SJSA1 (cell line): ENCODE measurements around the gene C11orf65. TPM values are rescaled to one million over a fixed set of nuclear protein-coding genes. Genes with fewer than 3 reads are reported as not detected.
"Not testable (repeated sequence)": the region's sequence is repeated elsewhere in the genome, so short reads cannot be mapped to it uniquely, and the experiment has no call there.

Source experiments
- DNase-seq, 2 experiments: peaks; one replicate each; pipeline ENCODE4 v3.0.0-alpha.2; 2015 to 2020; ENCODE audit warnings: low spot score in 2 of 2, low read depth in 1 of 2
- H3K27ac ChIP-seq: fragments of 250-450 bp; sonication (Bioruptor Pico); 2 replicates; pipeline ENCODE4 v1.5.1; 2020; ENCODE audit warnings: mild to moderate bottlenecking, moderate library complexity
- H3K27me3 ChIP-seq: fragments of 250-450 bp; sonication (Bioruptor Pico); replicated peaks from 2 replicates; pipeline ENCODE4 v1.5.1; 2020; ENCODE audit warnings: mild to moderate bottlenecking, moderate library complexity
- H3K36me3 ChIP-seq: fragments of 250-450 bp; sonication (Bioruptor Pico); 2 replicates; pipeline ENCODE4 v1.5.1; 2020; ENCODE audit warnings: mild to moderate bottlenecking
- H3K4me1 ChIP-seq: fragments of 250-450 bp; sonication (Bioruptor Pico); replicated peaks from 2 replicates; pipeline ENCODE4 v1.6.1; 2021; ENCODE audit warnings: mild to moderate bottlenecking
- H3K4me3 ChIP-seq: fragments of 250-450 bp; sonication (Bioruptor Pico); 2 replicates; pipeline ENCODE4 v1.5.1; 2020; ENCODE audit warnings: mild to moderate bottlenecking
- H3K9me3 ChIP-seq: fragments of 250-450 bp; sonication (Bioruptor Pico); replicated peaks from 2 replicates; pipeline ENCODE4 v1.5.1; 2020; ENCODE audit warnings: mild to moderate bottlenecking
- total RNA-seq: library from RNA; depleted of rRNA; stranded (reverse); fragments of >200 nt; shearing (Covaris generic); gene quantifications from 2 replicates; pipeline ENCODE4 v1.2.3, GENCODE V29; 2014

The C11orf65 gene
- total RNA-seq, 1 experiment from 2014 or later, result not detected

GRCh38 chr11:108495326-108495725 is 28.0 kb upstream of the C11orf65 start:
- DNase-seq, result no peak
- no peaks in the 10 kb centered on the region for H3K9me3 ChIP-seq
- no peak overlapping the region for H3K27ac ChIP-seq
- no peak overlapping the region for H3K4me3 ChIP-seq
- H3K27me3 ChIP-seq, result no peaks in the 10 kb centered on the region
- H3K4me1 ChIP-seq, result peaks cover 3% of the 10 kb centered on the region
- H3K36me3 ChIP-seq, result no peaks in the 10 kb centered on the region

GRCh38 chr11:108494182-108494581 is 26.9 kb upstream of the C11orf65 start:
- no peak for DNase-seq
- H3K4me3 ChIP-seq, result no peak overlapping the region
- H3K4me1 ChIP-seq, result peaks cover 3% of the 10 kb centered on the region
- H3K36me3 ChIP-seq, result no peaks in the 10 kb centered on the region
- no peaks in the 10 kb centered on the region for H3K27me3 ChIP-seq
- no peaks in the 10 kb centered on the region for H3K9me3 ChIP-seq
- H3K27ac ChIP-seq, result no peak overlapping the region

GRCh38 chr11:108491936-108492335 is 24.6 kb upstream of the C11orf65 start:
- no peaks in the 10 kb centered on the region for H3K27me3 ChIP-seq
- no peaks in the 10 kb centered on the region for H3K9me3 ChIP-seq
- H3K4me3 ChIP-seq, result no peak overlapping the region
- H3K4me1 ChIP-seq, result no peaks in the 10 kb centered on the region; the same call in 1 of the 2 replicates
- DNase-seq, result no peak
- H3K36me3 ChIP-seq, result no peaks in the 10 kb centered on the region
- no peak overlapping the region for H3K27ac ChIP-seq

- no peaks in the 10 kb centered on the region for H3K27me3 ChIP-seq
- H3K4me3 ChIP-seq, result no peak overlapping the region
- H3K4me1 ChIP-seq, result no peaks in the 10 kb centered on the region
- no peak for DNase-seq
- no peak overlapping the region for H3K27ac ChIP-seq
- no peaks in the 10 kb centered on the region for H3K36me3 ChIP-seq
- no peaks in the 10 kb centered on the region for H3K9me3 ChIP-seq
Observed at GRCh38 chr11:108486828-108487227, 19.5 kb upstream of the C11orf65 start.

GRCh38 chr11:108486331-108486730 is 19.0 kb upstream of the C11orf65 start:
- Histone ChIP-seq H3K4me3 (no peak overlapping the region), H3K4me1 (no peaks in the 10 kb centered on the region), H3K27ac (no peak overlapping the region), H3K9me3 (no peaks in the 10 kb centered on the region), H3K27me3 (no peaks in the 10 kb centered on the region), H3K36me3 (no peaks in the 10 kb centered on the region)
- DNase-seq, result no peak

- Histone ChIP-seq H3K9me3 (no peaks in the 10 kb centered on the region), H3K36me3 (no peaks in the 10 kb centered on the region; the same call in 1 of the 2 replicates), H3K27ac (no peak overlapping the region), H3K27me3 (no peaks in the 10 kb centered on the region), H3K4me3 (no peak overlapping the region), H3K4me1 (no peaks in the 10 kb centered on the region)
- no peak for DNase-seq
Observed at GRCh38 chr11:108483163-108483562, 15.8 kb upstream of the C11orf65 start.

- Histone ChIP-seq H3K4me1 (no peaks in the 10 kb centered on the region), H3K9me3 (no peaks in the 10 kb centered on the region), H3K27ac (no peak overlapping the region), H3K27me3 (no peaks in the 10 kb centered on the region), H3K36me3 (no peaks in the 10 kb centered on the region), H3K4me3 (no peak overlapping the region)
- no peak for DNase-seq
Observed at GRCh38 chr11:108474664-108475463, 7.5 kb upstream of the C11orf65 start.

- H3K27me3 ChIP-seq, result no peaks in the 10 kb centered on the region
- H3K36me3 ChIP-seq, result no peaks in the 10 kb centered on the region
- H3K4me3 ChIP-seq, result no peak overlapping the region
- no peaks in the 10 kb centered on the region for H3K9me3 ChIP-seq
- H3K4me1 ChIP-seq, result no peaks in the 10 kb centered on the region
- no peak overlapping the region for H3K27ac ChIP-seq
- DNase-seq, result no peak
Observed at GRCh38 chr11:108472681-108473080, 5.4 kb upstream of the C11orf65 start.

GRCh38 chr11:108468478-108468864 is 1.1 kb upstream of the C11orf65 start:
- Histone ChIP-seq H3K27ac (no peak overlapping the region), H3K27me3 (no peaks in the 10 kb centered on the region), H3K36me3 (no peaks in the 10 kb centered on the region), H3K4me3 (no peak overlapping the region), H3K9me3 (no peaks in the 10 kb centered on the region), H3K4me1 (0 out of 2 replicates have a peak, but pooled peaks cover 3% of the 10 kb centered on the region)
- DNase-seq, result no peak

GRCh38 chr11:108466405-108466804 is 924 bp downstream of the C11orf65 start:
- DNase-seq, result no peak
- 0 out of 2 replicates have a peak, but pooled peaks cover 3% of the 10 kb centered on the region for H3K4me1 ChIP-seq
- peak overlapping the region; percentile 50 for H3K4me3 ChIP-seq
- no peaks in the 10 kb centered on the region for H3K27me3 ChIP-seq
- no peaks in the 10 kb centered on the region for H3K36me3 ChIP-seq
- peak overlapping the region; percentile 95 for H3K27ac ChIP-seq
- no peaks in the 10 kb centered on the region for H3K9me3 ChIP-seq

- no peak overlapping the region for H3K4me3 ChIP-seq
- no peak for DNase-seq
- H3K9me3 ChIP-seq, result no peaks in the 10 kb centered on the region
- H3K36me3 ChIP-seq, result no peaks in the 10 kb centered on the region
- H3K4me1 ChIP-seq, result no peaks in the 10 kb centered on the region
- H3K27ac ChIP-seq, result no peak overlapping the region
- H3K27me3 ChIP-seq, result no peaks in the 10 kb centered on the region
Observed at GRCh38 chr11:108453207-108453835, 14.0 kb downstream of the C11orf65 start.

- H3K36me3 ChIP-seq, H3K9me3 ChIP-seq, DNase-seq, H3K4me3 ChIP-seq, H3K27ac ChIP-seq, H3K4me1 ChIP-seq, H3K27me3 ChIP-seq: not testable (repeated sequence)
Observed at GRCh38 chr11:108441445-108441844, 25.9 kb downstream of the C11orf65 start.

GRCh38 chr11:108436594-108436993 is 30.7 kb downstream of the C11orf65 start:
- Histone ChIP-seq H3K36me3 (no peaks in the 10 kb centered on the region), H3K9me3 (no peaks in the 10 kb centered on the region), H3K4me1 (no peaks in the 10 kb centered on the region), H3K27ac (no peak overlapping the region), H3K27me3 (no peaks in the 10 kb centered on the region), H3K4me3 (no peak overlapping the region)
- DNase-seq, result no peak

- no peaks in the 10 kb centered on the region for H3K36me3 ChIP-seq
- no peak for DNase-seq
- no peaks in the 10 kb centered on the region for H3K27me3 ChIP-seq
- H3K27ac ChIP-seq, result no peak overlapping the region
- H3K4me1 ChIP-seq, result no peaks in the 10 kb centered on the region
- no peak overlapping the region for H3K4me3 ChIP-seq
- H3K9me3 ChIP-seq, result no peaks in the 10 kb centered on the region
Observed at GRCh38 chr11:108435066-108435465, 32.3 kb downstream of the C11orf65 start.
